ENCODE measurements around the gene TERT. TPM values are rescaled to one million over a fixed set of nuclear protein-coding genes. Genes with fewer than 3 reads are reported as not detected.

The TERT gene
- total RNA-seq, 2 donors from 2014 or later = 0.72 to 13.7 TPM

- Histone ChIP-seq H3K4me3 (no peak overlapping the region), H3K27me3 (no peaks in the 10 kb centered on the region), H3K4me1 (no peaks in the 10 kb centered on the region), H3K36me3 (no peaks in the 10 kb centered on the region), H3K9ac (ENCODE audit: low read depth in 2 of 2, low read length in 2 of 2) (no peak overlapping the region), H3K9me3 (no peaks in the 10 kb centered on the region), H3K27ac (no peak overlapping the region)
- intact Hi-C loops (cut with DNase I) = no loop called here
- no peak for DNase-seq
- TF ChIP-seq, protein P1, sequence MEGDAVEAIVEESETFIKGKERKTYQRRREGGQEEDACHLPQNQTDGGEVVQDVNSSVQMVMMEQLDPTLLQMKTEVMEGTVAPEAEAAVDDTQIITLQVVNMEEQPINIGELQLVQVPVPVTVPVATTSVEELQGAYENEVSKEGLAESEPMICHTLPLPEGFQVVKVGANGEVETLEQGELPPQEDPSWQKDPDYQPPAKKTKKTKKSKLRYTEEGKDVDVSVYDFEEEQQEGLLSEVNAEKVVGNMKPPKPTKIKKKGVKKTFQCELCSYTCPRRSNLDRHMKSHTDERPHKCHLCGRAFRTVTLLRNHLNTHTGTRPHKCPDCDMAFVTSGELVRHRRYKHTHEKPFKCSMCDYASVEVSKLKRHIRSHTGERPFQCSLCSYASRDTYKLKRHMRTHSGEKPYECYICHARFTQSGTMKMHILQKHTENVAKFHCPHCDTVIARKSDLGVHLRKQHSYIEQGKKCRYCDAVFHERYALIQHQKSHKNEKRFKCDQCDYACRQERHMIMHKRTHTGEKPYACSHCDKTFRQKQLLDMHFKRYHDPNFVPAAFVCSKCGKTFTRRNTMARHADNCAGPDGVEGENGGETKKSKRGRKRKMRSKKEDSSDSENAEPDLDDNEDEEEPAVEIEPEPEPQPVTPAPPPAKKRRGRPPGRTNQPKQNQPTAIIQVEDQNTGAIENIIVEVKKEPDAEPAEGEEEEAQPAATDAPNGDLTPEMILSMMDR (IDR thresholded peaks at IDR 0.05) = no peak
Observed at GRCh38 chr5:1220351-1220750, 74.5 kb downstream of the TERT start.

- TF ChIP-seq, protein P1 (IDR thresholded peaks at IDR 0.05) = no peak
- intact Hi-C loops (cut with DNase I) = no loop called here
- Histone ChIP-seq H3K36me3 (no peaks in the 10 kb centered on the region), H3K9me3 (no peaks in the 10 kb centered on the region), H3K4me3 (no peak overlapping the region), H3K27me3 (no peaks in the 10 kb centered on the region), H3K4me1 (no peaks in the 10 kb centered on the region), H3K9ac (ENCODE audit: low read depth in 2 of 2, low read length in 2 of 2) (no peak overlapping the region), H3K27ac (no peak overlapping the region)
- no peak for DNase-seq
Observed at GRCh38 chr5:1219768-1220100, 75.1 kb downstream of the TERT start.

DNA sequence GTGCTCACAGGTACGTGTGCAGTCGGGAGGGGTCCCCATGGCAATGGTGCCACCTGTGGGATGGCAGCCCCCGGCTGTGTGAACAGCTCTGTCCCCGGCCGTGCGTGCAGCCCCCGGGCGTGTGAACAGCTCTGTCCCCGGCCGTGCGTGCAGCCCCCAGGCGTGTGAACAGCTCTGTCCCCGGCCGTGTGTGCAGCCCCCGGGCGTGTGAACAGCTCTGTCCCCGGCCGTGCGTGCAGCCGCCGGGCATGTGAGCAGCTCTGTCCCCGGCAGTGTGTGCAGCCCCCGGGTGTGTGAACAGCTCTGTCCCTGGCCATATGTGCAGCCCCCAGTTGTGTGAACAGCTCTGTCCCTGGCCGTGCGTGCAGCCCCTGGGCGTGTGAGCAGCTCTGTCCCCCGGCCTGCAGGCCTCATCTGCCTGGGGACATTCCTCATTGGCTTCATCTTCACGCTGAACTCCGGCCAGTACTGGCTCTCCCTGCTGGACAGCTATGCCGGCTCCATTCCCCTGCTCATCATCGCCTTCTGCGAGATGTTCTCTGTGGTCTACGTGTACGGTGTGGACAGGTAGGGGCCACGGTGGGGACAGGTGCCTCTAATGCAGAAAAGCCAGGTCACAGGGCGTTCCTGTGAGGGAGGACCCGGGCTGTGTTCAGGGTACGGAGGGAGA, 75.6 kb downstream of the TERT start:
- Histone ChIP-seq H3K27ac (no peak overlapping the region), H3K36me3 (no peaks in the 10 kb centered on the region), H3K9ac (ENCODE audit: low read depth in 2 of 2, low read length in 2 of 2) (no peak overlapping the region), H3K4me1 (no peaks in the 10 kb centered on the region), H3K9me3 (no peaks in the 10 kb centered on the region), H3K4me3 (no peak overlapping the region), H3K27me3 (no peaks in the 10 kb centered on the region)
- TF ChIP-seq, protein P1 (IDR thresholded peaks at IDR 0.05) = no peak
- intact Hi-C loops (cut with DNase I) = no loop called here
- no peak for DNase-seq

DNA sequence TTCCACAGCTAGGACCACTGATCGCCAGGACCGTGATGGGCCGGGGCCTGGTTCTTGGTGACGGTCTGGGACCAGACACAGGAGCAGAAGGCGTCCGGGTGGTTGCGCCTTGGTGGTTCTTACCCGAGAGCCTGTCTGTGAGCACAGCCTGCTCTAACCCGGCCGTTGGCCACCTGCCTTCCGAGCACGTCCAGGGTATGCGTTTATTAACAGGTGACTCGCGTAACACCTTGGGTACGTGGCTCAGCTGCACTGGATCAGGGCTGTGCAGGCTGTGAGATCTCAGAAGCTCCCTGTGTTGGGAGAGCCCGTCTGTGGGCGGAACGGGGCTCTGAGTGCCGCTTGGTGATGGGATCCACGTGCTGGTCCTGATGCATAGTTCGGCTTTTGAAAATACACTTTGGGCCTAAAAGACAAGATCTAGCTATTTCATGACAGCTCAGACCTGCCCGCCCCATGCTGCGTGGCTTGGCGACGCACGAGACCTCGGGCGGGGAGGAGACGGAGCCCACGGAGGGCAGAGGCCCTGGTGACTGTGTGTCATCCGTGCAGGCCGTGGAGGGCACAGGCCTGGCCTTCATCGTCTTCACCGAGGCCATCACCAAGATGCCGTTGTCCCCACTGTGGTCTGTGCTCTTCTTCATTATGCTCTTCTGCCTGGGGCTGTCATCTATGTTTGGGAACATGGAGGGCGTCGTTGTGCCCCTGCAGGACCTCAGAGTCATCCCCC, 76.4 kb downstream of the TERT start:
- Histone ChIP-seq H3K27me3 (no peaks in the 10 kb centered on the region), H3K4me1 (no peaks in the 10 kb centered on the region), H3K9ac (ENCODE audit: low read depth in 2 of 2, low read length in 2 of 2) (no peak overlapping the region), H3K4me3 (no peak overlapping the region), H3K9me3 (no peaks in the 10 kb centered on the region), H3K36me3 (no peaks in the 10 kb centered on the region), H3K27ac (no peak overlapping the region)
- TF ChIP-seq, protein P1 (IDR thresholded peaks at IDR 0.05) = no peak
- intact Hi-C loops (cut with DNase I) = no loop called here
- DNase-seq = no peak

GRCh38 chr5:1217596-1218206, 77.2 kb downstream of the TERT start:
- Histone ChIP-seq H3K4me1 (no peaks in the 10 kb centered on the region), H3K27me3 (no peaks in the 10 kb centered on the region), H3K36me3 (no peaks in the 10 kb centered on the region), H3K4me3 (no peak overlapping the region), H3K9me3 (no peaks in the 10 kb centered on the region), H3K27ac (no peak overlapping the region), H3K9ac (ENCODE audit: low read depth in 2 of 2, low read length in 2 of 2) (no peak overlapping the region)
- intact Hi-C loops (cut with DNase I) = no loop called here
- DNase-seq = no peak
- TF ChIP-seq, protein P1 (IDR thresholded peaks at IDR 0.05) = no peak
